H1 (cell line): Measurements from ENCODE around the gene RORB. TPM values are rescaled to one million over a fixed set of nuclear protein-coding genes. Genes with fewer than 3 reads are reported as not detected.

Experiments
- ATF3 ChIP-seq: IDR thresholded peaks from 2 replicates; pipeline ENCODE4 v1.6.1; 2011; ENCODE audit warnings: low read depth, mild to moderate bottlenecking, low read length; ENCODE audit not compliant: insufficient read depth
- CBX8 ChIP-seq: fragments of 300-800, 300-1000 bp; sonication (generic); IDR thresholded peaks from 2 replicates; pipeline ENCODE4 v1.7.1; 2016; ENCODE audit warnings: low read depth, low read length, borderline replicate concordance
- POLR2A ChIP-seq, 2 experiments: IDR thresholded peaks; 1 replicate in 1 of 2; 2 replicates in 1 of 2; pipeline ENCODE4 v1.6.1; 2011; ENCODE audit warnings: low read depth in 2 of 2, low read length in 2 of 2, mild to moderate bottlenecking in 2 of 2; ENCODE audit errors: control extremely low read depth in 1 of 2
- SP1 ChIP-seq: IDR thresholded peaks from 2 replicates; pipeline ENCODE4 v1.6.1; 2011; ENCODE audit warnings: low read depth, low read length
- TCF12 ChIP-seq: IDR thresholded peaks from 2 replicates; pipeline ENCODE4 v1.6.1; 2011; ENCODE audit warnings: low read depth, mild to moderate bottlenecking, low read length
- polyA plus RNA-seq, 7 experiments: library from polyadenylated mRNA; depleted of rRNA in 3 of 7; stranded (reverse) in 5 of 7; unstranded in 2 of 7; fragments of >200 nt in 5 of 7; fragments of 200-250 nt in 2 of 7; gene quantifications; 1 replicate in 5 of 7; 2 replicates in 1 of 7; 4 replicates in 1 of 7; pipeline versions ENCODE4 v1.2.1 to v1.2.3, GENCODE V29; 2011 to 2013; ENCODE audit warnings: missing spikeins in 2 of 7, mixed read lengths in 2 of 7
- total RNA-seq: library from RNA; stranded (reverse); fragmentation: NEBNext Ultra II Directional; extraction: Animal tissue kit (Norgen Biotek cat#: 25700); gene quantifications from 2 replicates; pipeline ENCODE4 v1.2.1, GENCODE V29; 2021

The RORB gene
- total and polyA plus RNA-seq, 2 of the 8 experiments (the other 6 are each of a cell fraction or from before 2014, with no cell fraction given): 2.3 to 7.1 TPM

- TF ChIP-seq ATF3: no peak
- TF ChIP-seq CBX8: no peak
- TF ChIP-seq TCF12: no peak
- TF ChIP-seq SP1: no peak
- TF ChIP-seq POLR2A (IDR thresholded peaks at IDR 0.05; ENCODE audit: control extremely low read depth in 1 of 2, low read depth in 2 of 2, low read length in 2 of 2): no peak
- TF ChIP-seq, all 59 proteins: peak for 0
Measured at GRCh38 chr9:74496406-74496805, 729 bp upstream of the RORB start (continued).
